Measurements from ENCODE around the gene OR6Q1.

DNA sequence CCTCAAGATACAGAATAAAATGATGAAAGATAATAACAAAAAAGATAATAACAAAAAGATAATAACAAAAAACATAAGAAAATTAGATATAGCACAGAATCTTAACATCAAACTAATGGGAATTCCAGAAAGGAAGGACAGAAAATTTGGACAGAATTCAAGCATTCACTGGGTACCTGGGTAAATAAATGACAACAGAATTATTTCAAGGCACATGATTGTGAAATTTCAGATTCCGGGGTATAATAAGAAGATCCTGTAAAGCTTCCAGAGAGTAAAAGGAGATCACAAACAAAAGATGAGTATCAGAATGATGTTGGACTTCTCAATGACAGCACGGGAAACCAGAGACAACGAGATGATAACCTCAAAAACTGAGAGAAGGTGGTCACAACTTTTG lies 49.2 kb upstream of the OR6Q1 start:
- no peak for TF ChIP-seq CTCF (IDR thresholded peaks at IDR 0.05)
- no peak for TF ChIP-seq POLR2A (IDR thresholded peaks at IDR 0.05)
